Uterus (tissue), 4 donors: Measurements from ENCODE around the gene CRISP1. TPM values are rescaled to one million over a fixed set of nuclear protein-coding genes. Genes with fewer than 3 reads are reported as not detected.

Source experiments
- DNase-seq, 2 donors: peaks; one replicate each; pipeline ENCODE4 v3.0.0-alpha.2; 2019 to 2020
- H3K27ac ChIP-seq, 2 donors: fragments of 200-600 bp; sonication (generic); 1 replicate in 1 of 2; 2 replicates in 1 of 2; pipeline ENCODE4 v1.5.1; 2016 to 2018
- H3K27me3 ChIP-seq, 2 donors: fragments of 200-600 bp; sonication (generic); one replicate each; pipeline ENCODE4 v1.5.1; 2018 to 2019; ENCODE audit warnings: control low read depth in 1 of 2
- H3K36me3 ChIP-seq, 2 donors: fragments of 200-600 bp; sonication (generic); one replicate each; pipeline ENCODE4 v1.5.1; 2019; ENCODE audit warnings: control low read depth in 1 of 2
- H3K4me1 ChIP-seq, 2 donors: fragments of 200-600 bp; sonication (generic); one replicate each; pipeline ENCODE4 v1.5.1; 2018 to 2019; ENCODE audit warnings: control low read depth in 1 of 2
- H3K4me3 ChIP-seq, 2 donors: fragments of 200-600 bp; sonication (generic); 1 replicate in 1 of 2; 2 replicates in 1 of 2; pipeline ENCODE4 v1.5.1; 2018 to 2019; ENCODE audit warnings: mild to moderate bottlenecking in 1 of 2
- H3K9me3 ChIP-seq, 2 donors: fragments of 200-600 bp; sonication (generic); one replicate each; pipeline ENCODE4 v1.5.1; 2019; ENCODE audit warnings: control low read depth in 1 of 2
- CTCF ChIP-seq, 4 experiments: fragments of 200-600 bp in 2 of 4; fragments of 450-650 bp in 2 of 4; sonication (generic) in 2 of 4; IDR thresholded peaks; one replicate each; pipeline ENCODE4 v1.5.1; 2016 to 2019; ENCODE audit warnings: antibody characterized with exemption in 4 of 4, mild to moderate bottlenecking in 2 of 4, moderate library complexity in 1 of 4
- POLR2A ChIP-seq, 2 donors: fragments of 450-650 bp; IDR thresholded peaks; one replicate each; pipeline ENCODE4 v1.6.1; 2016; ENCODE audit warnings: antibody characterized with exemption in 2 of 2, mild to moderate bottlenecking in 1 of 2, moderate library complexity in 1 of 2
- intact Hi-C: fragments of 100-400 bp; cut with DNase I; formaldehyde crosslinking; loops from one replicate; pipeline ENCODE4 v1.15.1; 2023; ENCODE audit warnings: low total_unique reads
- total RNA-seq, 4 donors: library from RNA; depleted of rRNA in 3 of 4; stranded (reverse); fragments of >200 nt in 3 of 4; gene quantifications; one replicate each; pipeline versions ENCODE4 v1.1.0 to v1.2.4, GENCODE V29; 2014 to 2023
- donor health status: DM: yes; HTN: yes; CAD: no.

CRISP1 gene
- total RNA-seq, 4 donors from 2014 or later = not detected

- Histone ChIP-seq H3K4me1 (no peaks in the 10 kb centered on the region), H3K27me3 (no peaks in the 10 kb centered on the region), H3K36me3 (no peaks in the 10 kb centered on the region), H3K9me3 (no peaks in the 10 kb centered on the region), H3K27ac (no peak overlapping the region), H3K4me3 (no peak overlapping the region)
- no peak for DNase-seq
- TF ChIP-seq POLR2A (IDR thresholded peaks at IDR 0.05) = no peak
- no peak for TF ChIP-seq CTCF (IDR thresholded peaks at IDR 0.05)
- intact Hi-C loops = no loop called here
Observed at GRCh38 chr6:49841424-49841823, 24.9 kb downstream of the CRISP1 start.

GRCh38 chr6:49839957-49840356 is 26.4 kb downstream of the CRISP1 start:
- no peak overlapping the region for H3K4me3 ChIP-seq
- TF ChIP-seq POLR2A (IDR thresholded peaks at IDR 0.05) (no peak), CTCF (IDR thresholded peaks at IDR 0.05) (no peak)
- no peaks in the 10 kb centered on the region for H3K36me3 ChIP-seq
- no peak for DNase-seq
- intact Hi-C loops = no loop called here
- no peak overlapping the region for H3K27ac ChIP-seq
- H3K27me3 ChIP-seq = no peaks in the 10 kb centered on the region
- H3K4me1 ChIP-seq = no peaks in the 10 kb centered on the region
- no peaks in the 10 kb centered on the region for H3K9me3 ChIP-seq

- no peaks in the 10 kb centered on the region for H3K27me3 ChIP-seq
- H3K4me1 ChIP-seq = no peaks in the 10 kb centered on the region
- H3K36me3 ChIP-seq = no peaks in the 10 kb centered on the region
- no peak for DNase-seq
- no peak overlapping the region for H3K27ac ChIP-seq
- H3K4me3 ChIP-seq = no peak overlapping the region
- intact Hi-C loops = no loop called here
- no peaks in the 10 kb centered on the region for H3K9me3 ChIP-seq
- TF ChIP-seq CTCF (IDR thresholded peaks at IDR 0.05) = no peak
Observed at GRCh38 chr6:49839162-49839561, 27.2 kb downstream of the CRISP1 start.

GRCh38 chr6:49835140-49835539 is 31.2 kb downstream of the CRISP1 start:
- intact Hi-C loops = no loop called here
- no peak for TF ChIP-seq CTCF (IDR thresholded peaks at IDR 0.05)
- no peak for TF ChIP-seq POLR2A (IDR thresholded peaks at IDR 0.05)

GRCh38 chr6:49833386-49833785 is 32.9 kb downstream of the CRISP1 start:
- Histone ChIP-seq H3K9me3 (no peaks in the 10 kb centered on the region), H3K4me3 (no peak overlapping the region), H3K27ac (no peak overlapping the region), H3K27me3 (no peaks in the 10 kb centered on the region), H3K4me1 (no peaks in the 10 kb centered on the region), H3K36me3 (no peaks in the 10 kb centered on the region)
- intact Hi-C loops = no loop called here
- TF ChIP-seq POLR2A (IDR thresholded peaks at IDR 0.05) (no peak), CTCF (IDR thresholded peaks at IDR 0.05) (no peak)
- DNase-seq = no peak

More at GRCh38 chr6:49835140-49835539, 31.2 kb downstream of the CRISP1 start:
- H3K27me3 ChIP-seq = no peaks in the 10 kb centered on the region
- H3K27ac ChIP-seq = no peak overlapping the region
- no peaks in the 10 kb centered on the region for H3K9me3 ChIP-seq
- no peaks in the 10 kb centered on the region for H3K4me1 ChIP-seq
- H3K36me3 ChIP-seq = no peaks in the 10 kb centered on the region
- no peak overlapping the region for H3K4me3 ChIP-seq
- no peak for DNase-seq
